Ishikawa (cell line): ENCODE data around the gene ARMH3.

Experiments used
- CEBPB ChIP-seq: IDR thresholded peaks from 2 replicates; pipeline ENCODE4 v1.6.1; 2012
- NFIC ChIP-seq: IDR thresholded peaks from 2 replicates; pipeline ENCODE4 v1.6.1; 2012
- RAD21 ChIP-seq: IDR thresholded peaks from 2 replicates; pipeline ENCODE4 v1.6.1; 2012; ENCODE audit warnings: low read depth
- REST ChIP-seq: IDR thresholded peaks from 2 replicates; pipeline ENCODE4 v1.6.1; 2012; ENCODE audit warnings: low read depth, mild to moderate bottlenecking
- TAF1 ChIP-seq: IDR thresholded peaks from 2 replicates; pipeline ENCODE4 v1.6.1; 2012; ENCODE audit warnings: low read depth, mild to moderate bottlenecking
- TCF12 ChIP-seq: IDR thresholded peaks from 2 replicates; pipeline ENCODE4 v1.6.1; 2012; ENCODE audit warnings: low read depth

- TF ChIP-seq TCF12 (no peak), CEBPB (no peak), RAD21 (no peak), REST (no peak), TAF1 (no peak), NFIC (no peak)
These were observed 176.3 kb downstream of the ARMH3 start for GRCh38 chr10:101879456-101880231.
